Measurements from ENCODE around the gene RBMS1. TPM values are rescaled to one million over a fixed set of nuclear protein-coding genes. Genes with fewer than 3 reads are reported as not detected.

Gene RBMS1
- total RNA-seq, 1 experiment from 2014 or later = 77.5 TPM

DNA sequence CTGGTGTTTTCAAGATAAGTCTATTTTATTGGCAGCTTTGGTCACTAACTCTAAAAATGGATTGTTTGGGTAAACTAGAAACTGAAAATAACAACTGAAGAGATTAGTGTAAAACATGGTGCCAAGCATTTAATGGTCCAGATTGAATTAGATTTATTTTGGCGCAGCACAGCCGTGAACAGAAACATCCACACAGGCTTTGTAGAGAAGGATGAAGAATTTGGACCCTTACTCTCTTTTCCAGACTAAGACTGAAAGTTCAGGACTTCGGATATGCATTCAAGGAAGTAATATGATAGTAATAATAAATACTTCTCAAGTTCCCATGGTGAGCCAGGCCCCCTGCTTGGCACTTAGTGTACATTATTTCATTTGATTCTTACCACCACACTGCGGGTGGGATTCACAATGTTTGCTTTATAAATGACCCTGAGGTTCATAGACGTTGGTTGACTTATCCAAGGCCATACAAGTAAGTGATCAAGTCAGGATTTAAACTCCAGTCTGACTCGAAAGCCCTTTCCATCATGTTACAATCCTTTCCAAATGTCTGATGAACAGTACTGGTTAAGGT is 239.3 kb downstream of the RBMS1 start:
- Histone ChIP-seq H2BK15ac (ENCODE audit: low read depth, low read length) (no peak overlapping the region), H4K91ac (ENCODE audit: insufficient read length, low read depth, low read length) (no peak overlapping the region), H4K5ac (ENCODE audit: insufficient read length, low read depth, low read length) (no peak overlapping the region), H2BK20ac (ENCODE audit: low read depth, low read length, poor library complexity, severe bottlenecking) (no peak overlapping the region), H3K14ac (ENCODE audit: insufficient read depth, low read length) (no peak overlapping the region), H3K23ac (ENCODE audit: insufficient read length, low read depth, low read length) (no peak overlapping the region), H3K79me2 (ENCODE audit: insufficient read depth, low read length) (no peaks in the 10 kb centered on the region), H3K27me3 (ENCODE audit: insufficient read depth, low read length) (no peaks in the 10 kb centered on the region), H3K4me2 (ENCODE audit: insufficient read depth, insufficient read length, low read length) (no peak overlapping the region), H3K18ac (ENCODE audit: insufficient read length, low read depth, low read length) (no peak overlapping the region), H3T11ph (ENCODE audit: low read length) (no peak overlapping the region), H2AFZ (ENCODE audit: low read length) (no peak overlapping the region), H4K8ac (replicated peaks; ENCODE audit: insufficient read length, low read depth, low read length) (no peak overlapping the region), H3K4ac (ENCODE audit: low read depth, low read length) (no peak overlapping the region), H3K9me3 (ENCODE audit: control insufficient read depth, low read depth, low read length) (no peaks in the 10 kb centered on the region), H2AK5ac (ENCODE audit: insufficient read length, low read length) (no peak overlapping the region), H3K23me2 (ENCODE audit: insufficient read length, low read depth, low read length, poor library complexity, severe bottlenecking) (no peaks in the 10 kb centered on the region), H3K4me1 (ENCODE audit: insufficient read depth, low read length) (peaks cover 2% of the 10 kb centered on the region; the same call in 1 of the 2 replicates), H2BK12ac (ENCODE audit: insufficient read length, low read depth, low read length) (no peak overlapping the region), H4K20me1 (ENCODE audit: control insufficient read depth, insufficient read depth, insufficient read length) (no peaks in the 10 kb centered on the region), H3K56ac (ENCODE audit: insufficient read length, low read depth, low read length) (no peak overlapping the region), H3K79me1 (ENCODE audit: insufficient read depth, low read depth, low read length, poor library complexity, severe bottlenecking) (no peaks in the 10 kb centered on the region), H2BK5ac (ENCODE audit: insufficient read length, low read length) (no peak overlapping the region), H3K27ac (ENCODE audit: insufficient read length, low read depth, low read length) (no peak overlapping the region), H2BK120ac (ENCODE audit: low read depth, low read length, poor library complexity, severe bottlenecking) (no peak overlapping the region), H3K9ac (ENCODE audit: extremely low read depth, insufficient read length, low read length) (no peak overlapping the region)
- Mint-ChIP-seq H3K9me3 (peaks cover 0 to under 1% of the 10 kb centered on the region in 2 experiments; a peak in 1 of 5 replicates), H3K36me3 (ENCODE audit: insufficient read depth in 1 of 3, low read depth in 3 of 3) (no peaks in the 10 kb centered on the region), H3K27ac (no peak overlapping the region), H3K4me3 (no peak overlapping the region), H3K27me3 (ENCODE audit: low read depth) (no peaks in the 10 kb centered on the region; the same call in 1 of the 2 replicates), H3K4me1 (peaks cover 4 to 8% of the 10 kb centered on the region in 2 experiments; a peak in 2 of 4 replicates)
- no peak for TF ChIP-seq CTCF (conservative IDR thresholded peaks at IDR 0.05)
- WGBS (ENCODE audit: extremely low coverage, insufficient read length, low lambda C conversion rate) = no CpG with 5 or more reads among the region's 6 CpGs
- no peak for DNase-seq

Data from H9 (cell line).